Astrocyte (in vitro differentiated cells and primary cell): ENCODE data around the gene B4GALT7. TPM values are rescaled to one million over a fixed set of nuclear protein-coding genes. Genes with fewer than 3 reads are reported as not detected.
"Not testable (repeated sequence)": the region's sequence is repeated elsewhere in the genome, so short reads cannot be mapped to it uniquely, and the experiment has no call there.

Experiments used
- DNase-seq: peaks from one replicate; pipeline ENCODE4 v3.0.0-alpha.2; 2010; ENCODE audit warnings: low read depth
- FAIRE-seq: peaks from 2 replicates; lab custom pipeline; 2011; peaks lifted over from hg19 to GRCh38; lab: Jason Lieb, UNC
- H2AFZ ChIP-seq: 2 replicates; pipeline ENCODE4 v1.6.0; 2012; ENCODE audit warnings: low read depth, low read length, inconsistent platforms
- H3K27ac ChIP-seq: 2 replicates; pipeline ENCODE4 v1.5.1; 2011; ENCODE audit warnings: low read depth, low read length, inconsistent platforms
- H3K27me3 ChIP-seq: 2 replicates; pipeline ENCODE4 v1.6.0; 2011; ENCODE audit warnings: low read length, inconsistent platforms; ENCODE audit not compliant: insufficient read depth
- H3K36me3 ChIP-seq: 2 replicates; pipeline ENCODE4 v1.5.1; 2011; ENCODE audit warnings: low read length, inconsistent platforms; ENCODE audit not compliant: insufficient read depth
- H3K4me1 ChIP-seq: 2 replicates; pipeline ENCODE4 v1.5.1; 2011; ENCODE audit warnings: low read length, inconsistent platforms; ENCODE audit not compliant: insufficient read depth
- H3K4me2 ChIP-seq: 2 replicates; pipeline ENCODE4 v1.6.0; 2012; ENCODE audit warnings: low read length, inconsistent platforms
- H3K4me3 ChIP-seq: 2 replicates; pipeline ENCODE4 v1.5.1; 2011; ENCODE audit warnings: low read depth, mild to moderate bottlenecking, low read length, inconsistent platforms; ENCODE audit not compliant: insufficient read depth
- H3K79me2 ChIP-seq: 2 replicates; pipeline ENCODE4 v1.6.0; 2012; ENCODE audit warnings: mild to moderate bottlenecking, low read length, inconsistent platforms; ENCODE audit not compliant: insufficient read depth
- H3K9ac ChIP-seq: 2 replicates; pipeline ENCODE4 v1.6.0; 2012; ENCODE audit warnings: mild to moderate bottlenecking, low read length, inconsistent platforms
- H3K9me3 ChIP-seq: 2 replicates; pipeline ENCODE4 v1.5.1; 2012; ENCODE audit warnings: low read depth, mild to moderate bottlenecking, low read length, inconsistent platforms; ENCODE audit not compliant: insufficient read depth
- H4K20me1 ChIP-seq: 2 replicates; pipeline ENCODE4 v1.6.0; 2012; ENCODE audit warnings: low read length, inconsistent platforms; ENCODE audit not compliant: insufficient read depth
- H3K27ac Mint-ChIP-seq: one replicate; pipeline ENCODE4 v1.8.0; 2021; ENCODE audit warnings: mild to moderate bottlenecking, mixed read lengths; ENCODE audit not compliant: unreplicated experiment
- H3K27me3 Mint-ChIP-seq: one replicate; pipeline ENCODE4 v1.8.0; 2021; ENCODE audit warnings: low read depth, mixed read lengths; ENCODE audit not compliant: unreplicated experiment
- H3K36me3 Mint-ChIP-seq: one replicate; pipeline ENCODE4 v1.8.0; 2021; ENCODE audit warnings: low read depth, mixed read lengths; ENCODE audit not compliant: unreplicated experiment
- H3K4me1 Mint-ChIP-seq: one replicate; pipeline ENCODE4 v1.8.0; 2021; ENCODE audit warnings: low read depth, mixed read lengths; ENCODE audit not compliant: unreplicated experiment
- H3K4me3 Mint-ChIP-seq: one replicate; pipeline ENCODE4 v1.8.0; 2021; ENCODE audit warnings: mild to moderate bottlenecking, moderate library complexity, mixed read lengths; ENCODE audit not compliant: unreplicated experiment
- H3K9me3 Mint-ChIP-seq: one replicate; pipeline ENCODE4 v1.8.0; 2021; ENCODE audit warnings: mild to moderate bottlenecking, mixed read lengths; ENCODE audit not compliant: unreplicated experiment
- CTCF ChIP-seq: IDR thresholded peaks from 2 replicates; pipeline ENCODE4 v1.5.1; 2011; ENCODE audit warnings: low read depth, mild to moderate bottlenecking, inconsistent platforms, low read length, moderate library complexity; ENCODE audit not compliant: insufficient read depth
- EZH2 ChIP-seq: IDR thresholded peaks from 2 replicates; pipeline ENCODE4 v1.6.1; 2012; ENCODE audit warnings: mild to moderate bottlenecking, low read length, inconsistent platforms; ENCODE audit not compliant: insufficient read depth
- total RNA-seq: library from RNA; stranded (reverse); gene quantifications from 2 replicates; pipeline ENCODE4 v1.2.1, GENCODE V29; 2021

B4GALT7 gene
- total RNA-seq, 1 donor from 2014 or later = 35.0 TPM

GRCh38 chr5:177612215-177612673 lies 12.3 kb downstream of the B4GALT7 start:
- H3K36me3 ChIP-seq = no peaks in the 10 kb centered on the region
- Mint-ChIP-seq H3K9me3 (no peaks in the 10 kb centered on the region), H3K4me3 (no peak overlapping the region), H3K27me3 (no peaks in the 10 kb centered on the region), H3K27ac (no peak overlapping the region), H3K36me3 (peaks cover 11% of the 10 kb centered on the region), H3K4me1 (no peaks in the 10 kb centered on the region)
- no peak overlapping the region for H3K9ac ChIP-seq
- no peak overlapping the region for H3K4me2 ChIP-seq
- peaks cover 6% of the 10 kb centered on the region for H4K20me1 ChIP-seq
- TF ChIP-seq EZH2 (no peak), CTCF (no peak)
- no peaks in the 10 kb centered on the region for H3K9me3 ChIP-seq
- no peaks in the 10 kb centered on the region for H3K27me3 ChIP-seq
- no peak overlapping the region for H2AFZ ChIP-seq
- H3K27ac ChIP-seq = no peak overlapping the region
- H3K4me3 ChIP-seq = no peak overlapping the region
- H3K79me2 ChIP-seq = no peaks in the 10 kb centered on the region
- peaks cover under 1% of the 10 kb centered on the region for H3K4me1 ChIP-seq
- no peak for DNase-seq
- no peak for FAIRE-seq

DNA sequence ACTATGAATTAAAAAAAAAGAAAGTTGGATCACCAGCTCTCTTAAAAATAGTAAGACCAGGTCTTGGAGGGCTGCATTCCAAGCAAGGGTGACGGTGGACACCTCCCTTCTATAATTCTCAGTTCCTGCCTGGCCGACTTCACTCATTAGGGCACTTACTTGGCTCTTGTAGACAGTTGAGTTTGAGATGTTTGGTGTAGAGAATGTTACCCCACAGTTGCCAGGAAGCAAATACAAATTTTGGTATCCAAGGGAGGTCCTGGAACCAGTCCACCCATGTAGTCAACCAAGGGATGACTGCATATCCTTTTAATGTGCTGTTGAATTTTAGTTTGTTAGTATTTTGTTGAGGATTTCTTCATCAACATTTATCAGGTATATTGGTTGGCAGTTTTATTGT lies 20.6 kb downstream of the B4GALT7 start:
- FAIRE-seq = no peak
- Histone ChIP-seq H3K9me3 (no peaks in the 10 kb centered on the region), H3K4me1 (no peaks in the 10 kb centered on the region), H3K79me2 (no peaks in the 10 kb centered on the region), H3K4me3 (no peak overlapping the region), H3K27me3 (no peaks in the 10 kb centered on the region), H3K9ac (no peak overlapping the region), H3K36me3 (no peaks in the 10 kb centered on the region), H3K27ac (no peak overlapping the region), H4K20me1 (no peaks in the 10 kb centered on the region), H2AFZ (no peak overlapping the region), H3K4me2 (no peak overlapping the region)
- Mint-ChIP-seq H3K9me3 (peaks cover 8% of the 10 kb centered on the region), H3K36me3 (peaks cover 26% of the 10 kb centered on the region), H3K4me1 (no peaks in the 10 kb centered on the region), H3K27me3 (no peaks in the 10 kb centered on the region), H3K4me3 (no peak overlapping the region), H3K27ac (no peak overlapping the region)
- DNase-seq = no peak
- TF ChIP-seq CTCF (no peak), EZH2 (no peak)

- not testable (repeated sequence) for H2AFZ ChIP-seq, H3K4me3 Mint-ChIP-seq, H3K27me3 Mint-ChIP-seq
Observed at GRCh38 chr5:177624172-177624571, 24.2 kb downstream of the B4GALT7 start.

DNA sequence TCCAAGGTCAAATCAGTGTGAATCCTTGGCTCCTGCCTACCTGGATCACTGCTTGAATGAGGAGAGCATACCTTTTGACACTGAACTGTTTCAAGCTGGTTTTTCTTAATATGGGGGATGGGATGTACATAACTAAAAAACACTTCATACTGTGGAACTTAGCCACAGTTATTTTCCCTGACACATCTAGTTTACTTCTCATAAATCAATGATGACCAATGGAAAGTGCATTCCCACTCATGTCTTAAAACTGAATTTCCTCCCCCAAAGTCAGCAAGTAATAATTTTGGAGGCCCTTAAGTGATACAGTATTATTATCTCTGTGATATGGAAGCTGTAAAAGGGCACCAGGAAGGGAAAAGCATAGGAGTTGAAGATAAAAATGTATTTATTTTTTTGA lies 30.3 kb downstream of the B4GALT7 start:
- not testable (repeated sequence) for H3K27ac Mint-ChIP-seq, H3K9me3 ChIP-seq, FAIRE-seq, H3K4me3 ChIP-seq, H3K27me3 Mint-ChIP-seq, H3K4me1 Mint-ChIP-seq, H3K27me3 ChIP-seq, H4K20me1 ChIP-seq, H3K27ac ChIP-seq, H3K79me2 ChIP-seq, H3K36me3 ChIP-seq, H3K9ac ChIP-seq, H3K4me2 ChIP-seq, H3K4me3 Mint-ChIP-seq, H3K4me1 ChIP-seq, H2AFZ ChIP-seq, H3K36me3 Mint-ChIP-seq, H3K9me3 Mint-ChIP-seq
- peak; percentile 44 for DNase-seq

More at GRCh38 chr5:177624172-177624571, 24.2 kb downstream of the B4GALT7 start:
- not testable (repeated sequence) for DNase-seq, H3K9me3 Mint-ChIP-seq, H3K27ac Mint-ChIP-seq, H3K9ac ChIP-seq, H3K4me1 ChIP-seq, H3K27me3 ChIP-seq, H3K9me3 ChIP-seq, H3K4me3 ChIP-seq, H3K36me3 Mint-ChIP-seq, H4K20me1 ChIP-seq, H3K27ac ChIP-seq, H3K4me2 ChIP-seq, H3K36me3 ChIP-seq, H3K4me1 Mint-ChIP-seq, FAIRE-seq, H3K79me2 ChIP-seq

GRCh38 chr5:177634912-177635311 lies 35.0 kb downstream of the B4GALT7 start:
- H3K4me3 Mint-ChIP-seq, H3K27ac ChIP-seq, H3K27me3 ChIP-seq, H3K4me1 Mint-ChIP-seq, H3K9me3 ChIP-seq, H4K20me1 ChIP-seq, H3K27ac Mint-ChIP-seq, H3K79me2 ChIP-seq, H3K36me3 ChIP-seq, H2AFZ ChIP-seq, H3K4me1 ChIP-seq, H3K9ac ChIP-seq, FAIRE-seq, H3K4me2 ChIP-seq, H3K4me3 ChIP-seq, DNase-seq, H3K9me3 Mint-ChIP-seq, H3K27me3 Mint-ChIP-seq: not testable (repeated sequence)
- H3K36me3 Mint-ChIP-seq = peaks cover 16% of the 10 kb centered on the region
